ENCODE measurements around the gene GPC2.
A peak's percentile ranks its signal among the peaks of the same experiment; 100 is the strongest.

GPC2 gene

GRCh38 chr7:100177045-100178001 lies at the start of gene GPC2, which contains the start of gene STAG3:
TSS of gene GPC2 (minus strand) at chr7:100177381. CDS start at chr7:100177199, 182 bp downstream.
TSS of gene STAG3 (plus strand) at chr7:100177918. CDS start at chr7:100180557, 2,639 bp downstream.
- TF ChIP-seq MAX (IDR thresholded peaks at IDR 0.05) (peak; percentile 100), CREB1 (IDR thresholded peaks at IDR 0.05; ENCODE audit: low read depth) (no peak), USF1 (IDR thresholded peaks at IDR 0.05) (peak; percentile 91), NFIC (IDR thresholded peaks at IDR 0.05) (no peak), TAF1 (IDR thresholded peaks at IDR 0.05; ENCODE audit: low read depth) (peak; percentile 71; the same call in 1 of the 2 replicates), RAD21 (IDR thresholded peaks at IDR 0.05; ENCODE audit: low read depth) (no peak), CEBPB (IDR thresholded peaks at IDR 0.05) (no peak), TCF12 (IDR thresholded peaks at IDR 0.05; ENCODE audit: low read depth) (0 out of 2 replicates have a peak, but pooled peaks have one; percentile 29)

- TF ChIP-seq RAD21 (IDR thresholded peaks at IDR 0.05; ENCODE audit: low read depth) (no peak), MAX (IDR thresholded peaks at IDR 0.05) (no peak), ZBTB7A (IDR thresholded peaks at IDR 0.05; ENCODE audit: low read depth) (no peak), TAF1 (IDR thresholded peaks at IDR 0.05; ENCODE audit: low read depth) (no peak), YY1 (IDR thresholded peaks at IDR 0.05; ENCODE audit: low read depth) (no peak), USF1 (IDR thresholded peaks at IDR 0.05) (no peak), FOXM1 (IDR thresholded peaks at IDR 0.05; ENCODE audit: borderline replicate concordance, low read depth) (no peak), EP300 (IDR thresholded peaks at IDR 0.05; ENCODE audit: borderline replicate concordance) (no peak), CREB1 (IDR thresholded peaks at IDR 0.05; ENCODE audit: low read depth) (no peak)
These were observed 45.4 kb upstream of the GPC2 start for GRCh38 chr7:100222445-100223132.

- TF ChIP-seq ZBTB7A (IDR thresholded peaks at IDR 0.05; ENCODE audit: low read depth) = no peak
- TF ChIP-seq FOXM1 (IDR thresholded peaks at IDR 0.05; ENCODE audit: borderline replicate concordance, low read depth) = no peak
- TF ChIP-seq CEBPB (IDR thresholded peaks at IDR 0.05) = no peak
- TF ChIP-seq NFIC (IDR thresholded peaks at IDR 0.05) = no peak
- TF ChIP-seq USF1 (IDR thresholded peaks at IDR 0.05) = no peak
- TF ChIP-seq MAX (IDR thresholded peaks at IDR 0.05) = no peak
- no peak for TF ChIP-seq TEAD4 (IDR thresholded peaks at IDR 0.05)
- no peak for TF ChIP-seq TCF12 (IDR thresholded peaks at IDR 0.05; ENCODE audit: low read depth)
- TF ChIP-seq YY1 (IDR thresholded peaks at IDR 0.05; ENCODE audit: low read depth) = no peak
These were observed 44.7 kb upstream of the GPC2 start for GRCh38 chr7:100221767-100222444.

- TF ChIP-seq ZBTB7A (IDR thresholded peaks at IDR 0.05; ENCODE audit: low read depth) = no peak
- TF ChIP-seq USF1 (IDR thresholded peaks at IDR 0.05) = no peak
- no peak for TF ChIP-seq FOXM1 (IDR thresholded peaks at IDR 0.05; ENCODE audit: borderline replicate concordance, low read depth)
- no peak for TF ChIP-seq TAF1 (IDR thresholded peaks at IDR 0.05; ENCODE audit: low read depth)
- no peak for TF ChIP-seq EGR1 (IDR thresholded peaks at IDR 0.05)
- no peak for TF ChIP-seq REST (IDR thresholded peaks at IDR 0.05; ENCODE audit: low read depth)
These were observed 44.1 kb upstream of the GPC2 start for GRCh38 chr7:100221231-100221718.

GRCh38 chr7:100220586-100221230 lies 43.5 kb upstream of the GPC2 start:
- TF ChIP-seq YY1 (IDR thresholded peaks at IDR 0.05; ENCODE audit: low read depth) (no peak), USF1 (IDR thresholded peaks at IDR 0.05) (no peak), NFIC (IDR thresholded peaks at IDR 0.05) (no peak), EGR1 (IDR thresholded peaks at IDR 0.05) (no peak), FOXM1 (IDR thresholded peaks at IDR 0.05; ENCODE audit: borderline replicate concordance, low read depth) (no peak), EP300 (IDR thresholded peaks at IDR 0.05; ENCODE audit: borderline replicate concordance) (no peak), TCF12 (IDR thresholded peaks at IDR 0.05; ENCODE audit: low read depth) (no peak), REST (IDR thresholded peaks at IDR 0.05; ENCODE audit: low read depth) (no peak), CEBPB (IDR thresholded peaks at IDR 0.05) (no peak), MAX (IDR thresholded peaks at IDR 0.05) (no peak), CREB1 (IDR thresholded peaks at IDR 0.05; ENCODE audit: low read depth) (no peak)

Data from Ishikawa (cell line).